SU-DHL-6 (cell line): Measurements from ENCODE around the gene KCTD19.
"Not testable (repeated sequence)": the region's sequence is repeated elsewhere in the genome, so short reads cannot be mapped to it uniquely, and the experiment has no call there.

Source experiments
- H2AFZ ChIP-seq: fragments of 200-600 bp; sonication (generic); 2 replicates; pipeline ENCODE4 v1.6.1; 2014; ENCODE audit warnings: low read depth, mild to moderate bottlenecking, moderate library complexity, mixed read lengths, antibody characterized with exemption, low read length; ENCODE audit not compliant: severe bottlenecking
- H3F3A ChIP-seq: fragments of 200-600 bp; shearing (Covaris generic); 2 replicates; pipeline ENCODE4 v1.6.0; 2016; ENCODE audit warnings: antibody characterized with exemption, mild to moderate bottlenecking; ENCODE audit not compliant: insufficient read depth
- H3K27ac ChIP-seq: fragments of 200-600 bp; sonication (generic); 2 replicates; pipeline ENCODE4 v1.5.1; 2016; ENCODE audit warnings: low read depth, mild to moderate bottlenecking, low read length, moderate library complexity, mixed read lengths
- H3K27me3 ChIP-seq: fragments of 200-600 bp; sonication (generic), shearing (Covaris generic); 2 replicates; pipeline ENCODE4 v1.6.0; 2014; ENCODE audit warnings: mild to moderate bottlenecking, low read length
- H3K36me3 ChIP-seq: fragments of 200-600 bp; sonication (generic); 2 replicates; pipeline ENCODE4 v1.6.1; 2014; ENCODE audit warnings: mild to moderate bottlenecking, low read length, mixed read lengths
- H3K4me2 ChIP-seq: fragments of 300-600, 200-600 bp; shearing (Covaris generic), sonication (generic); 2 replicates; pipeline ENCODE4 v1.6.0; 2014; ENCODE audit warnings: low read length, low read depth, mild to moderate bottlenecking; ENCODE audit not compliant: poor library complexity, severe bottlenecking
- H3K4me3 ChIP-seq: fragments of 200-600 bp; sonication (generic); 2 replicates; pipeline ENCODE4 v1.5.1; 2014; ENCODE audit warnings: antibody characterized with exemption, low read length, mild to moderate bottlenecking, mixed read lengths; ENCODE audit not compliant: insufficient read depth, poor library complexity, severe bottlenecking
- H3K79me2 ChIP-seq: fragments of 200-600 bp; sonication (generic); 2 replicates; pipeline ENCODE4 v1.6.1; 2014; ENCODE audit warnings: mild to moderate bottlenecking, low read length, moderate library complexity; ENCODE audit not compliant: insufficient read depth
- H3K9ac ChIP-seq: fragments of 200-600 bp; sonication (generic); 2 replicates; pipeline ENCODE4 v1.7.0; 2014; ENCODE audit warnings: mild to moderate bottlenecking, low read length
- H3K9me2 ChIP-seq: fragments of 200-600 bp; sonication (generic); replicated peaks from 2 replicates; pipeline ENCODE4 v1.6.1; 2014; ENCODE audit warnings: low read length; ENCODE audit not compliant: insufficient read depth
- H3K9me3 ChIP-seq: fragments of 200-600 bp; sonication (generic); 2 replicates; pipeline ENCODE4 v1.6.1; 2014; ENCODE audit warnings: low read length, mixed read lengths; ENCODE audit not compliant: insufficient read depth
- H4K20me1 ChIP-seq: fragments of 200-600 bp; sonication (generic); 2 replicates; pipeline ENCODE4 v1.6.1; 2014; ENCODE audit warnings: low read depth, mild to moderate bottlenecking, antibody characterized with exemption, low read length, moderate library complexity, mixed read lengths
- EZH2phosphoT487 ChIP-seq: fragments of 200-600 bp; sonication (generic), shearing (Covaris generic); conservative IDR thresholded peaks from 2 replicates; pipeline ENCODE4 v1.6.1; 2018; ENCODE audit warnings: mild to moderate bottlenecking, antibody characterized with exemption, low read length, moderate library complexity, mixed read lengths
- TF ChIP-seq, protein P1 (sequence below): fragments of 200-600 bp; sonication (generic); IDR thresholded peaks from one replicate; pipeline ENCODE4 v1.5.1; 2017; ENCODE audit warnings: antibody characterized with exemption, mild to moderate bottlenecking, low read length, moderate library complexity; ENCODE audit not compliant: insufficient read depth, poor library complexity, severe bottlenecking

KCTD19 gene

DNA sequence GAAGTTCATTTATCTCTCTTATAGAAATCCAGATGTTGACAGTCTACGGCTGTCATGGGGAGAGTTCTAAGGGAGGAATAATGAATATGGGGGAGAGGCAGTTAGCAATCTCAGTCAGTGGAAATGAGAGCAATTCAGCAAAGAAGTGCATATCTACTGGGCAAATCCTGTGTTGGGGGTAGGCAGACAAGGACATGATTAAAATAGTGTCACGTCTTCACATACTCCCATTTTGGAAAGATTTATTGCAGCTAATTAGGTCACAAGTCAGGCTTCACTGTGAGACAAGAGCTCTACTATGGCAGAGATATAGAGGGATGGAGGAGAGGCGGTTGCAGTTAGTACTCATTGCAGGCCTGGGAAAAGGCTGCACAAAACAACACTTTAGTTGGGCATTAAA, 29.9 kb upstream of the KCTD19 start:
- no peak overlapping the region for H3K4me3 ChIP-seq
- H3F3A ChIP-seq = no peaks in the 10 kb centered on the region
- no peaks in the 10 kb centered on the region for H4K20me1 ChIP-seq
- no peaks in the 10 kb centered on the region for H3K36me3 ChIP-seq
- H2AFZ ChIP-seq = no peak overlapping the region
- H3K9me2 ChIP-seq = no peaks in the 10 kb centered on the region
- H3K9ac ChIP-seq = no peak overlapping the region
- H3K27ac ChIP-seq = no peak overlapping the region
- H3K27me3 ChIP-seq = no peaks in the 10 kb centered on the region
- H3K79me2 ChIP-seq = no peaks in the 10 kb centered on the region
- no peaks in the 10 kb centered on the region for H3K9me3 ChIP-seq
- TF ChIP-seq, protein P1, sequence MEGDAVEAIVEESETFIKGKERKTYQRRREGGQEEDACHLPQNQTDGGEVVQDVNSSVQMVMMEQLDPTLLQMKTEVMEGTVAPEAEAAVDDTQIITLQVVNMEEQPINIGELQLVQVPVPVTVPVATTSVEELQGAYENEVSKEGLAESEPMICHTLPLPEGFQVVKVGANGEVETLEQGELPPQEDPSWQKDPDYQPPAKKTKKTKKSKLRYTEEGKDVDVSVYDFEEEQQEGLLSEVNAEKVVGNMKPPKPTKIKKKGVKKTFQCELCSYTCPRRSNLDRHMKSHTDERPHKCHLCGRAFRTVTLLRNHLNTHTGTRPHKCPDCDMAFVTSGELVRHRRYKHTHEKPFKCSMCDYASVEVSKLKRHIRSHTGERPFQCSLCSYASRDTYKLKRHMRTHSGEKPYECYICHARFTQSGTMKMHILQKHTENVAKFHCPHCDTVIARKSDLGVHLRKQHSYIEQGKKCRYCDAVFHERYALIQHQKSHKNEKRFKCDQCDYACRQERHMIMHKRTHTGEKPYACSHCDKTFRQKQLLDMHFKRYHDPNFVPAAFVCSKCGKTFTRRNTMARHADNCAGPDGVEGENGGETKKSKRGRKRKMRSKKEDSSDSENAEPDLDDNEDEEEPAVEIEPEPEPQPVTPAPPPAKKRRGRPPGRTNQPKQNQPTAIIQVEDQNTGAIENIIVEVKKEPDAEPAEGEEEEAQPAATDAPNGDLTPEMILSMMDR = no peak
- no peak for TF ChIP-seq EZH2phosphoT487
- no peak overlapping the region for H3K4me2 ChIP-seq

DNA sequence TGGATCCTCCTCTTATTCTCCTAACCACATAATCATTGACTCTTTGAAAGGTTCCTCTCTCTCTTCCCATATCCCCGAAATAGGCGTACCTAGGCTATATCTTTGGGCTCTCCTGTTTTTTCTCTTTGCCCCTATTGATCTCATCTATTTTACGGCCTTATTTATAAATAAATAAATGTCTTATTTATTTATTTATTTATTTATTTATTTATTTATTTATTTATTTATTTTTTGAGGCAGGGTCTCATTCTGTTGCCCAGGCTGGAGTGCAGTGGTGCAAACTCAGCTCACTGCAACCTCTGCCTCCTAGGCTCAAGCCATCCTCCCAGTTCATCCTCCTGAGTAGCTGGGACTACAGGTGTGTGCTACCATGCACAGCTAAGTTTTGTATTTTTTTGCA, 25.9 kb upstream of the KCTD19 start:
- not testable (repeated sequence) for H3K9ac ChIP-seq

DNA sequence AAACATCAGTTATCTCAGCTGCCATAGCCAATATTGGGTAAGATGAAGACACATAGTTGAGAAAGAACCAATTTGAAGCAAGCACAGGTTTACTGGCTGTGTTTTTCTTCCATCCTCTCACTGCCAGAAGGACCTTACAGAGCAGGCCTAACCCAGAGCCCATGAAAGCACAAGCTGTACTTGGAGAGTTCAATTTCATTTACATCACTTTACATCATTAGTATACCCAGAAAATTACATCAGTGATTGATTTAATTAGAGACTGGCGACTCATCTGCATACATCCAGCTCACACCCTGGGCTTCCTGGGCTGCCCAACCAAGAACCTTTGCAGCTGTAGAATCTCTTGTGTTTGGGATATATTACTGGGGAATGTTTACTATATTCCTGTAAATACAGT, 23.8 kb upstream of the KCTD19 start:
- Histone ChIP-seq H3K9me3 (no peaks in the 10 kb centered on the region), H3K36me3 (no peaks in the 10 kb centered on the region), H3K79me2 (no peaks in the 10 kb centered on the region), H3K27ac (no peak overlapping the region), H3K4me3 (no peak overlapping the region), H4K20me1 (no peaks in the 10 kb centered on the region), H2AFZ (no peak overlapping the region), H3K9me2 (no peaks in the 10 kb centered on the region), H3K4me2 (no peak overlapping the region), H3K9ac (no peak overlapping the region), H3K27me3 (no peaks in the 10 kb centered on the region), H3F3A (no peaks in the 10 kb centered on the region)
- TF ChIP-seq EZH2phosphoT487 = no peak
- TF ChIP-seq, protein P1 = no peak

More for the DNA sequence above, 25.9 kb upstream of the KCTD19 start:
- H3K27ac ChIP-seq, H4K20me1 ChIP-seq, H3K9me2 ChIP-seq, H3K9me3 ChIP-seq, H3F3A ChIP-seq, H3K79me2 ChIP-seq, H3K27me3 ChIP-seq, H3K36me3 ChIP-seq, H2AFZ ChIP-seq, H3K4me3 ChIP-seq, H3K4me2 ChIP-seq: not testable (repeated sequence)

DNA sequence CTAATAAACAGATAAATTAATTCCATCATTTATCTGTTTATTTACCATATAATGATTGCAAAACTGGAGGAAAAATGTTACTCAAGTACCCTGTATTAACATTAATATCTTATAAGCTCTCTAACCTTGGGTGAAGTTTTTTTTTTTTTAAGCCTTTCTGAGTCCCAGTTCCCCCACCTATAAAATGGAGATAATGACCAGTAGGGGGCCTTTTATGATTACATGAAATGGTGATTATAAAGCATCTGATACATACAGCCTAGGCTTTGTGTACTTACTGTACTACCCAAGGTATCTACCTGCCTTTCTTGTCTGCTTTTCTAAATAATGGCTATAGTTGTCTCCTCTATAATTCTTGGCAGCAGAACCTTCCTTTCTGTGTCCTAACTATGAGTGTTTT, 22.6 kb upstream of the KCTD19 start:
- Histone ChIP-seq H3K4me2 (no peak overlapping the region), H3K4me3 (no peak overlapping the region), H3K9ac (no peak overlapping the region), H3K27ac (no peak overlapping the region), H3K36me3 (no peaks in the 10 kb centered on the region), H3F3A (no peaks in the 10 kb centered on the region), H3K27me3 (no peaks in the 10 kb centered on the region), H3K79me2 (no peaks in the 10 kb centered on the region), H4K20me1 (no peaks in the 10 kb centered on the region), H3K9me2 (no peaks in the 10 kb centered on the region), H2AFZ (no peak overlapping the region), H3K9me3 (no peaks in the 10 kb centered on the region)
- TF ChIP-seq, protein P1 = peak; percentile 60
- TF ChIP-seq EZH2phosphoT487 = no peak
